Stimulated activated CD8-positive, alpha-beta memory T cell treated with anti-CD3 and anti-CD28 coated beads, Interleukin-7, amount 100 ng/mL, for 48 hours (primary cell): ENCODE results near the gene KCNRG.
"Not testable (repeated sequence)": the region's sequence is repeated elsewhere in the genome, so short reads cannot be mapped to it uniquely, and the experiment has no call there.

Experiments
- DNase-seq, 2 donors: peaks; one replicate each; pipeline ENCODE4 v3.0.0-alpha.2; 2020; ENCODE audit warnings: low read depth in 1 of 2; ENCODE audit errors: extremely low read depth in 1 of 2

KCNRG gene

GRCh38 chr13:50015258-50015657 lies at the start of gene KCNRG:
KCNRG (plus strand) TSS chr13:50015444; CDS start chr13:50015494, 50 bp downstream.
- no peak for DNase-seq

- DNase-seq, result no peak
Measured at GRCh38 chr13:49967456-49967855, 47.8 kb upstream of the KCNRG start.

- DNase-seq, result no peak
Measured at GRCh38 chr13:49972709-49973108, 42.5 kb upstream of the KCNRG start.

GRCh38 chr13:49975826-49976225 lies 39.4 kb upstream of the KCNRG start:
- DNase-seq, result no peak

GRCh38 chr13:49976314-49977258 lies 38.7 kb upstream of the KCNRG start:
- peak; percentile 11 to 47 for DNase-seq

GRCh38 chr13:49977992-49978391 lies 37.3 kb upstream of the KCNRG start:
- no peak for DNase-seq

GRCh38 chr13:49980266-49980665 lies 35.0 kb upstream of the KCNRG start:
- no peak for DNase-seq

GRCh38 chr13:49985129-49985528 lies 30.1 kb upstream of the KCNRG start:
- DNase-seq, result no peak

GRCh38 chr13:49986471-49986870 lies 28.8 kb upstream of the KCNRG start:
- no peak for DNase-seq

GRCh38 chr13:49990612-49991011 lies 24.6 kb upstream of the KCNRG start:
- DNase-seq, result not testable (repeated sequence)

- no peak for DNase-seq
Measured at GRCh38 chr13:49993111-49993510, 22.1 kb upstream of the KCNRG start.

GRCh38 chr13:49993666-49994065 lies 21.6 kb upstream of the KCNRG start:
- DNase-seq, result no peak

- DNase-seq, result no peak
Measured at GRCh38 chr13:49995625-49996101, 19.6 kb upstream of the KCNRG start.

- DNase-seq, result peak; percentile 66 to 77
Measured at GRCh38 chr13:49996161-49996915, 18.9 kb upstream of the KCNRG start.

- peak; percentile 50 to 73 for DNase-seq
Measured at GRCh38 chr13:49996951-49997895, 18.0 kb upstream of the KCNRG start, which contains the start of gene TRIM13. TRIM13 (plus strand) TSS chr13:49997042; CDS start chr13:50011941, 14,899 bp downstream.

- no peak for DNase-seq
Measured at GRCh38 chr13:49997955-49998354, 17.3 kb upstream of the KCNRG start.

GRCh38 chr13:49998714-49999624 lies 16.3 kb upstream of the KCNRG start:
- DNase-seq, result no peak

GRCh38 chr13:50001287-50001686 lies 14.0 kb upstream of the KCNRG start:
- no peak for DNase-seq

- no peak for DNase-seq
Measured at GRCh38 chr13:50006426-50007135, 8.7 kb upstream of the KCNRG start.
